Measurements from ENCODE around the gene LRRC75A.
A peak's percentile ranks its signal among the peaks of the same experiment; 100 is the strongest.

LRRC75A gene

DNA sequence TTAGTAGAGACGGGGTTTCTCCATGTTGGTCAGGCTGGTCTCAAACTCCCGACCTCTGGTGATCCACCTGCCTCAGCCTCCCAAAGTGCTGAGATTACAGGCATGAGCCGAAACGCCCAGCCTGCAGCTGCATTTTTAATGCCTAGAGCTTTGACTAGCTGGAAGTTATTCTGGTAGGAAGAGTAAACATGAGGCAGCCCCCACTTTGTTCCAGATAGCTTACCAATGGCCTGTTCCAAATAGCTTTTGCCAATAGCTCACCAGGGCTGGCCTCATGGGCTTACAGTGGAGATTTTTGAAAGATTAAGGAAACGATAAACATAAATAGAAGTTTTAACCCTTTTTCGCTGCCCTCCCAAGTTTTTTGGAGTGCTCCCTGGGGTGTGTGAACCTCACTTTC lies 66.8 kb downstream of the LRRC75A start:
- H3K36me3 ChIP-seq (ENCODE audit: control insufficient read depth in 1 of 2, insufficient read depth in 2 of 2, low read length in 2 of 2) = peaks cover 0 to 4% of the 10 kb centered on the region in 2 donors

DNA sequence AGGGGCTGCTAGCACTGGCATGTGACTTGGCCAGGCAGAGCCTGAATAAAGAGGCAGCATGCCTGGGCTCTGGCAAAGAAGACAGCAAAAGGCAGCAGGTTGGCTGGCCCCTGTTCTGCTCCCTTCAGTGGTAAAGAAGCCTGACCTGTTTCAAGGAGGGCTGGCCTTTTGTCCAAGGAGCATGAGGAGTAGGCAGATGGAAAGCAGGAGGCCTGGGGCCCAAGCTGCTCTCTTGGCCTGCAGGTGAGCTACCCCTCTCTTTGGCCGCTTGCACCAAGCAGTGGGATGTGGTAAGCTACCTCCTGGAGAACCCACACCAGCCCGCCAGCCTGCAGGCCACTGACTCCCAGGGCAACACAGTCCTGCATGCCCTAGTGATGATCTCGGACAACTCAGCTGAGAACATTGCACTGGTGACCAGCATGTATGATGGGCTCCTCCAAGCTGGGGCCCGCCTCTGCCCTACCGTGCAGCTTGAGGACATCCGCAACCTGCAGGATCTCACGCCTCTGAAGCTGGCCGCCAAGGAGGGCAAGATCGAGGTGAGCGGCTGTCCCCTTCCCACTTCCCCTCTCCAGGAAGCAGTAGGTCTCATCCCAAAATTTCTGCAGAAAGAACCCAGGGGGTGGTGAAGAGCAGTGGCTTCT lies 68.6 kb downstream of the LRRC75A start:
- H3K9me3 ChIP-seq (ENCODE audit: control insufficient read depth in 1 of 2, low read length in 2 of 2) = no peaks in the 10 kb centered on the region
- H3K36me3 ChIP-seq (ENCODE audit: control insufficient read depth in 1 of 2, insufficient read depth in 2 of 2, low read length in 2 of 2) = peaks cover 0 to 4% of the 10 kb centered on the region in 2 donors

More for the DNA sequence above, 66.8 kb downstream of the LRRC75A start:
- no peak overlapping the region for H3K27ac ChIP-seq (ENCODE audit: low read length)
- no peaks in the 10 kb centered on the region for H3K27me3 ChIP-seq (ENCODE audit: low read depth, low read length)
- no peaks in the 10 kb centered on the region for H3K9me3 ChIP-seq (ENCODE audit: control insufficient read depth in 1 of 2, low read length in 2 of 2)
- peaks cover 0 to under 1% of the 10 kb centered on the region in 2 donors for H3K4me1 ChIP-seq (ENCODE audit: control insufficient read depth in 1 of 2, insufficient read depth in 2 of 2, low read length in 2 of 2)
- no peak overlapping the region for H3K4me3 ChIP-seq (ENCODE audit: low read depth in 1 of 2, low read length in 2 of 2)

DNA sequence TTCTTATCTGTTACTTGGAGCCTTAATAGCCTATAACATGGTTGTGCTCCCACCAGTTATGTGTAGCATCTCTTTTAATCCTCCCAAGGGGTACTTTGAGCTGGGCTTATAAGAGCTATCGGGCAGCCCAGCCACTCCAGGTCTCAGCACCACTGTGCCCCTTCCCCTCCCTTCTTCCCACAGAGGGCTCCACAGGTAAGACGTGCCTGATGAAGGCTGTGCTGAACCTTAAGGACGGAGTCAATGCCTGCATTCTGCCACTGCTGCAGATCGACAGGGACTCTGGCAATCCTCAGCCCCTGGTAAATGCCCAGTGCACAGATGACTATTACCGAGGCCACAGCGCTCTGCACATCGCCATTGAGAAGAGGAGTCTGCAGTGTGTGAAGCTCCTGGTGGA lies 69.6 kb downstream of the LRRC75A start:
- H3K36me3 ChIP-seq (ENCODE audit: control insufficient read depth in 1 of 2, insufficient read depth in 2 of 2, low read length in 2 of 2) = peaks cover 0 to 1% of the 10 kb centered on the region in 2 donors
- peaks cover 5 to 14% of the 10 kb centered on the region in 2 donors for H3K4me1 ChIP-seq (ENCODE audit: control insufficient read depth in 1 of 2, insufficient read depth in 2 of 2, low read length in 2 of 2)
- H3K9me3 ChIP-seq (ENCODE audit: control insufficient read depth in 1 of 2, low read length in 2 of 2) = no peaks in the 10 kb centered on the region
- H3K4me3 ChIP-seq (ENCODE audit: low read depth in 1 of 2, low read length in 2 of 2) = no peak overlapping the region
- no peak overlapping the region for H3K27ac ChIP-seq (ENCODE audit: low read length)
- no peaks in the 10 kb centered on the region for H3K27me3 ChIP-seq (ENCODE audit: low read depth, low read length)

More for the DNA sequence above, 68.6 kb downstream of the LRRC75A start:
- Histone ChIP-seq H3K27ac (ENCODE audit: low read length) (no peak overlapping the region), H3K4me1 (ENCODE audit: control insufficient read depth in 1 of 2, insufficient read depth in 2 of 2, low read length in 2 of 2) (peaks cover 4 to 14% of the 10 kb centered on the region in 2 donors), H3K4me3 (ENCODE audit: low read depth in 1 of 2, low read length in 2 of 2) (no peak overlapping the region), H3K27me3 (ENCODE audit: low read depth, low read length) (no peaks in the 10 kb centered on the region)

DNA sequence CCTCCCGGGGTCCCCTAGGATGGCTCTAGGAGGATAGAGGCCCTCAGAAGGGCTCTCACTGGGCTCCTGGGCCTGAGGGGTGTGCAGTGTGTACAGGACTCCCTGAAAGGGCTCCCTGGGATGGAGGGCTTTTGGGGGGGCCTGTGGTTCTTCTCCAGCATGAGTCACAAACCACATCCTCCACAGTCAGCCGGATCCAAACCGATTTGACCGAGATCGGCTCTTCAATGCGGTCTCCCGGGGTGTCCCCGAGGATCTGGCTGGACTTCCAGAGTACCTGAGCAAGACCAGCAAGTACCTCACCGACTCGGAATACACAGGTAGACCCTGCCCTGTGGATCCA lies 72.1 kb downstream of the LRRC75A start:
- H3K4me1 ChIP-seq (ENCODE audit: control insufficient read depth in 1 of 2, insufficient read depth in 2 of 2, low read length in 2 of 2) = peaks cover 5 to 14% of the 10 kb centered on the region in 2 donors
- no peaks in the 10 kb centered on the region for H3K36me3 ChIP-seq (ENCODE audit: control insufficient read depth in 1 of 2, insufficient read depth in 2 of 2, low read length in 2 of 2)
- peak overlapping the region; percentile 77 for H3K27ac ChIP-seq (ENCODE audit: low read length)
- H3K27me3 ChIP-seq (ENCODE audit: low read depth, low read length) = no peaks in the 10 kb centered on the region
- H3K9me3 ChIP-seq (ENCODE audit: control insufficient read depth in 1 of 2, low read length in 2 of 2) = no peaks in the 10 kb centered on the region
- no peak overlapping the region for H3K4me3 ChIP-seq (ENCODE audit: low read depth in 1 of 2, low read length in 2 of 2)

DNA sequence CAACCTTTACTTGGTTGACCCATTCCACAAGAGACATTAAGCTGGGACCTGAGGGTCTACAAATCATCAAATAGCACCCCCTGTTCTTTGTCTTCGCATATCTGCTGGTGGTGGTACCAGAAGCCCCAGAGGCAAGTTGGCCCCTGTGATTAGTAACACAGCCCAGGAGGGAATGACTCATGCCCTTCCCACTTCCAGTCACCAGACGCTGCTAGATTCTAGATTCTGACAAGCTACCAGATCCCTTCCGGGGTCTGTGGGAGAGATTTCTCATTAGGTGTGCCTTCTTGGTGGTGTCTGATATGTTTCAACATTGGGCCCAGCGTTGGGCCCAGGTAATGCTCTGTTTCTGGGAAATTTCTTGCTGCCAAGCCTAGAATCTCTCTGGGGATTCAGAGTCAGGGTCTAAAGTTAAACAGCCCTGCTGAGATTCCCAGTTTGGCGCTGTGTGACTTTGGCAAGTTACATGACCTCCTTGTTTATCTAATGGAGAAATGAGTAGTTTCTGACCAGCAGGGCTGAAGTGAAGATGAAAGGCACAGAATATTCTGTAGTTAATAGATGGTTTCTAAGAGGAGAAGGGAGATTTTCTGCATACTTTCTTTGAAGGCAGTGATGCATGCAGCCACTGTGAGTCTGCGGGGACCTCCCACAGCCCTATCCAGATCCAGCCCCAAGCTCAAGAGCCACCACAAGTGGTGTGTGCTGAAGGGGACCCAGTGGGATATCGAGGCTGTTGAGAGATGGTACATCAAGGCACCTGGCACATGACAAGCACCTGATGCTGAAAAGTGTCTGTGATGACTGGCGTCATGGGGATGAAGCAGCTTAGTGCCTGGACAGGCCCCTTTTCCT lies 72.7 kb downstream of the LRRC75A start:
- Histone ChIP-seq H3K27ac (ENCODE audit: low read length) (peak overlapping the region; percentile 77), H3K27me3 (ENCODE audit: low read depth, low read length) (no peaks in the 10 kb centered on the region), H3K36me3 (ENCODE audit: control insufficient read depth in 1 of 2, insufficient read depth in 2 of 2, low read length in 2 of 2) (no peaks in the 10 kb centered on the region), H3K9me3 (ENCODE audit: control insufficient read depth in 1 of 2, low read length in 2 of 2) (no peaks in the 10 kb centered on the region), H3K4me3 (ENCODE audit: low read depth in 1 of 2, low read length in 2 of 2) (peak overlapping the region in 1 of 2 donors; percentile 2), H3K4me1 (ENCODE audit: control insufficient read depth in 1 of 2, insufficient read depth in 2 of 2, low read length in 2 of 2) (peaks cover 5 to 14% of the 10 kb centered on the region in 2 donors)

DNA sequence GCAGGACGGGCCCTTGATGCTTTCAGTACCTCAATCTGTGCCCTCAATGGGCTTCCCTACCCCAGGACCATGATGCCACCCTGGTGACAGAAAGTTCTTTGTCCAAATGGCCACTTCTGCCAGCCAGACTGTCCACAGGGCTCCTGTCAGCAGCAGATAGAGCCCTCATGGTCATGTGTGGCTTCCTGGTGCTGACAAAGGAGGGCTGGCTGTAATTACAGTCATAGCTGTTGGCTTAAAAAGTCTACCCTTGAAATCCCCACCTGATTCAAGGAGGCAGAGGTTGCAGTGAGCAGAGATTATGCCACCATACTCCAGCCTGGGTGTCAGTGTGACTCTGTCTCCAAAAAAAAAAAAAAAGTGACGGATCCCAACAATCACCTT lies 73.3 kb downstream of the LRRC75A start:
- Histone ChIP-seq H3K4me3 (ENCODE audit: low read depth in 1 of 2, low read length in 2 of 2) (no peak overlapping the region), H3K9me3 (ENCODE audit: control insufficient read depth in 1 of 2, low read length in 2 of 2) (no peaks in the 10 kb centered on the region), H3K27ac (ENCODE audit: low read length) (peak overlapping the region; percentile 32), H3K36me3 (ENCODE audit: control insufficient read depth in 1 of 2, insufficient read depth in 2 of 2, low read length in 2 of 2) (no peaks in the 10 kb centered on the region), H3K27me3 (ENCODE audit: low read depth, low read length) (no peaks in the 10 kb centered on the region), H3K4me1 (ENCODE audit: control insufficient read depth in 1 of 2, insufficient read depth in 2 of 2, low read length in 2 of 2) (peaks cover 5 to 14% of the 10 kb centered on the region in 2 donors)

DNA sequence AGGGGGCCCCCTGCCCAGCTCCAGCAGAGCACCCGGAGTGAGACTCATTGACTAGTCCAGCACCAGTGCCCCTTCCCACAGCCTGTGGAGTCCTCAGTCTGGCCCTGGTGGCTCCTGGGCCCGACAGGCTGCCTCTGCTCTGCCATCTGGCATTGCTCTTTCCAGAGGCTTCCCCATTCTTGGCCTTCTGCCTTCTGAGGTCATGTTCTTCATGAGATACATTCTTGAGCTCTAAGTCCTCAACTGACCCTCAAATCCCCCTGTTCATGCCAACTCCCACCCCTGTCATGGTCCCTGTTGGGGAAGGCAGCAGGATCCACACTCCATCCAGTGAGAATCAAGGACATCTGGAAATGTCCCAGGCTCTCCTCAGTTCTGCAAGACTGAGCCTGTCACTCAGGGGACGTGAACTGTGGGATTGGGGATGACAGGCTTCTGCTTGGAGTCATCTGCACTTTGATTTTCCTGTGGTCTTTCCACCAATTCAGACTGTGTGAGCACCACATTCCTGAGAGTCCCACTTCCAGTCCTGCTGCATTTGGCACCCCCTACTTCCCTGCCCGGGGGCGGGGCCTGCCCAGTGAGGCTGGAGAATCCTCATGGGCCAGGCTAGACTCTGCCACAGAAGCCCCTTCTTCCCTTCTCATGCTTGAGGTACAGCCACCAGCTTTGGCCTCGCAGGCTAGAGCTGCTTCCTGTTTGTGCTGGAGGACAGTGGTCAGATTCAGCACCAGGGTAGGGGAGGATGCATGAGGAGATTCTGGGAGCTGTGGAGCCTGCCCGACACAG lies 73.9 kb downstream of the LRRC75A start:
- peak overlapping the region; percentile 32 for H3K27ac ChIP-seq (ENCODE audit: low read length)
- no peaks in the 10 kb centered on the region for H3K27me3 ChIP-seq (ENCODE audit: low read depth, low read length)
- H3K4me3 ChIP-seq (ENCODE audit: low read depth in 1 of 2, low read length in 2 of 2) = no peak overlapping the region
- H3K4me1 ChIP-seq (ENCODE audit: control insufficient read depth in 1 of 2, insufficient read depth in 2 of 2, low read length in 2 of 2) = peaks cover 5 to 14% of the 10 kb centered on the region in 2 donors
- H3K9me3 ChIP-seq (ENCODE audit: control insufficient read depth in 1 of 2, low read length in 2 of 2) = no peaks in the 10 kb centered on the region
- H3K36me3 ChIP-seq (ENCODE audit: control insufficient read depth in 1 of 2, insufficient read depth in 2 of 2, low read length in 2 of 2) = no peaks in the 10 kb centered on the region

DNA sequence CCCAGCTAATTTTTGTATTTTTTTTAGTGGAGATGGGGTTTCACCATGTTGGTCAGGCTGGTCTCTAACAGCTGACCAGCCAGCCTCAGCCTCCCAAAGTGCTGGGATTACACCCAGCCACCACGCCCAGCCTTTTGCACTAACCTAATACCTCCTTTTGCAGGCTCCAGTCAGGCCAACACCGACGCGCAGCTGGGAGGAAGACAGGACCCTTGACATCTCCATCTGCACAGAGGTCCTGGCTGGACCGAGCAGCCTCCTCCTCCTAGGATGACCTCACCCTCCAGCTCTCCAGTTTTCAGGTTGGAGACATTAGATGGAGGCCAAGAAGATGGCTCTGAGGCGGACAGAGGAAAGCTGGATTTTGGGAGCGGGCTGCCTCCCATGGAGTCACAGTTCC lies 74.6 kb downstream of the LRRC75A start:
- no peak overlapping the region for H3K27ac ChIP-seq (ENCODE audit: low read length)
- H3K36me3 ChIP-seq (ENCODE audit: control insufficient read depth in 1 of 2, insufficient read depth in 2 of 2, low read length in 2 of 2) = no peaks in the 10 kb centered on the region
- peaks cover 5 to 14% of the 10 kb centered on the region in 2 donors for H3K4me1 ChIP-seq (ENCODE audit: control insufficient read depth in 1 of 2, insufficient read depth in 2 of 2, low read length in 2 of 2)
- H3K27me3 ChIP-seq (ENCODE audit: low read depth, low read length) = no peaks in the 10 kb centered on the region
- no peak overlapping the region for H3K4me3 ChIP-seq (ENCODE audit: low read depth in 1 of 2, low read length in 2 of 2)
- no peaks in the 10 kb centered on the region for H3K9me3 ChIP-seq (ENCODE audit: control insufficient read depth in 1 of 2, low read length in 2 of 2)

DNA sequence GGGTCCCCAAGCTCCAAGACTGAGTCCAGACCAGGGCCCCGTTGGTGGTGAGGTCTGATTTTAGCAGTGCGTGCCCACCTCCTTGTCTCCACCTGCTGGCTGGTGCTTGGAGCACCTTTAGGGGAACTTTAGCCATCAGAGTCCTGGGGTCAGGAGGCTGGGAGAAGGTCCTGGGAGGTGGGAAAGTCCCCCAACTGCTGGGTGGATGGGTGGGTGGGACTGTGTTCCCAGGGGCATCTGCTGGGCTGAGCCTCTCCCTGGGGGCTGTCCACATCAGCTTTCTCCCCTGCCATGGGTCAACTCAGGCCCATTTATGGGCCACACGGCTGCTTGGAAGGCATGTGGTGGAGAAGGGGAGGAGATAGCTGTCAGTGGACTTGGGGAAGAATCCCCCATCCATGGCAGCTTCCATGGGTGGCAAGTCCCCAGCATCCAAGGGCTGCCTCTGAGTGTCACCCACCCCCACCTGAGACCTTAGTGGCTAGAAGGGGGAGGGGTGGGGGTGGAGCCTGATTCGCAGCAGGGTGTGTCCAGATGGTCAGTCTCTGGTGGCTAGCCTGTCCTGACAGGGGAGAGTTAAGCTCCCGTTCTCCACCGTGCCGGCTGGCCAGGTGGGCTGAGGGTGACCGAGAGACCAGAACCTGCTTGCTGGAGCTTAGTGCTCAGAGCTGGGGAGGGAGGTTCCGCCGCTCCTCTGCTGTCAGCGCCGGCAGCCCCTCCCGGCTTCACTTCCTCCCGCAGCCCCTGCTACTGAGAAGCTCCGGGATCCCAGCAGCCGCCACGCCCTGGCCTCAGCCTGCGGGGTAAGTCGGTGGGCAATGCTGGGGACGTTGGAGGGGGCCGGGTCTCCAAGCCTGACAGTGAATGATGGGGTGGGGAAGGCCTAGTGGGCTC lies 76.7 kb downstream of the LRRC75A start, which contains the start of gene TRPV2:
TSS of gene TRPV2 (plus strand) at position 541 of the 894 bp plus-strand sequence. CDS start 2,098 bp downstream, outside the sequence.
- Histone ChIP-seq H3K9me3 (ENCODE audit: control insufficient read depth in 1 of 2, low read length in 2 of 2) (no peaks in the 10 kb centered on the region), H3K27ac (ENCODE audit: low read length) (peak within 1 kb of the TSS; percentile 93), H3K36me3 (ENCODE audit: control insufficient read depth in 1 of 2, insufficient read depth in 2 of 2, low read length in 2 of 2) (no peaks in the 10 kb centered on the region), H3K4me1 (ENCODE audit: control insufficient read depth in 1 of 2, insufficient read depth in 2 of 2, low read length in 2 of 2) (peaks cover 5 to 14% of the 10 kb centered on the region in 2 donors), H3K27me3 (ENCODE audit: low read depth, low read length) (no peaks in the 10 kb centered on the region), H3K4me3 (ENCODE audit: low read depth in 1 of 2, low read length in 2 of 2) (peak within 1 kb of the TSS; percentile 63 to 66)

DNA sequence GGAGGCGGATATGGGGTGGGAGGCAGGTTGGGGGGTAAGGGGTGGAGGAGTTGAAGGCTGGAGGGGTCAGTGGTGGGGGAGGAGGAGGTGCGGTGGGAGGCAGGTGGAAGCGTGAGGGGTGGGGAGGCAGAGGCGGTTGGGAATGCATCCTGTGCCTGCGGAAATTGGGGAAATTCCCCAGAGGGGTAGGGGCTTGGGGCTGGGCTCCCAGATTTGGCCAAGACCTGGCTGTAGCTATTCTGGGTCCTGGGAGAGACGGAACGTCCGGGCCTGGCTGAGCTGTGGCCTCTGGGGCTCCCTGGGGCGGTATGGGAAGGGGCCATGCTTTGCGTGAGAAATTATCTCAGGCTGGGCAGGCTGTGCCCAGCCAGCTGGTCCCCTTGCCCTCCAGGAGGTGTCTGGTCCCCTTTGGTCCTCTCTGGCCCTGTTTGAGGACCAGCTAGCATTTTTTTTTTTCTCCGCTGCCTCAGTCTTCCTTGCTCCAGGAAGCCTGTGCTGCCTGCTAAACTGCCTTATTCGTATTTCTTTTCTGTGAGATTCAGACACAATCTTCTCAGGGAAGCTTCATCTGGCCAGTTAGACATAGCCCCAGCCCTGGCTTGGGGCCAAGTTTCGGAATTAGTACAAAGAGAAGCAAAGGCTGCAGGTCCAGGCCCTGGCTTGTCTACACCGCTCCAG lies 83.9 kb downstream of the LRRC75A start:
- peaks cover 0 to 13% of the 10 kb centered on the region in 2 donors for H3K4me1 ChIP-seq (ENCODE audit: control insufficient read depth in 1 of 2, insufficient read depth in 2 of 2, low read length in 2 of 2)
- H3K9me3 ChIP-seq (ENCODE audit: control insufficient read depth in 1 of 2, low read length in 2 of 2) = no peaks in the 10 kb centered on the region
- no peaks in the 10 kb centered on the region for H3K27me3 ChIP-seq (ENCODE audit: low read depth, low read length)
- no peaks in the 10 kb centered on the region for H3K36me3 ChIP-seq (ENCODE audit: control insufficient read depth in 1 of 2, insufficient read depth in 2 of 2, low read length in 2 of 2)
- no peak overlapping the region for H3K4me3 ChIP-seq (ENCODE audit: low read depth in 1 of 2, low read length in 2 of 2)
- H3K27ac ChIP-seq (ENCODE audit: low read length) = no peak overlapping the region
